H54 (cell line): ENCODE data around the gene IL24.
"Not testable (repeated sequence)": the region's sequence is repeated elsewhere in the genome, so short reads cannot be mapped to it uniquely, and the experiment has no call there.

ENCODE experiments used
- DNase-seq: peaks from one replicate; pipeline ENCODE4 v3.0.0; 2011; ENCODE audit warnings: low spot score, mixed read lengths; ENCODE audit not compliant: insufficient read length
- FAIRE-seq: peaks from 3 replicates; lab custom pipeline; 2011; peaks lifted over from hg19 to GRCh38; lab: Jason Lieb, UNC
- POLR2A ChIP-seq: IDR thresholded peaks from 2 replicates; pipeline ENCODE4 v1.6.1; 2011; ENCODE audit warnings: low read depth, mild to moderate bottlenecking, low read length

IL24 gene

GRCh38 chr1:206918076-206918475 is 20.8 kb downstream of the IL24 start:
- DNase-seq (no peak), FAIRE-seq (no peak)
- TF ChIP-seq POLR2A: no peak

DNA sequence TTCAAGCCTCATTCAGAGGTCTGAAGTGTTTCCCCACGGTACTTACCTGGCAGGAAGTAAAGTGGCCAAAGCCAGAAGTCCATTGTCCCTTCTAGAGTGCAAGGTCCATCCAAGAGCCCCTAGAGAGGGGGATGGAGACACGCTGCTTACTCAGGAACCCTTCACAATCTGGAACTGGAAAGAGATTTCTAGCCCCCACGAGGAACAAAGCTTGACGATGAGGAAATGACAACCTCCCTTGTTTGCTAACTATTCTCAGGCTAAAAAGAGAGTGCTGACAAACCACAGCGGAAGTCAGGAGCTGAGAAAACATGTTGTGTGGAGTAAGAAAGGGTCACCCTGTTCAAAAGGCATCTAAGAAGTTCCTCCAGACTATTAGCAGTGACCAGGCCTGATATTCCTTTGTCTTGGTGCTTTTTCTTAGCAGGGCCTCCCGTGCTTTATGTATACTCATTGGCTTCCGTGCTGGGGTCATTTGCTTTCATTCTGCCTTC is 24.6 kb downstream of the IL24 start, which contains the start of gene FCMR:
FCMR (minus strand) TSS at position 170 of the 494 bp plus-strand sequence; CDS start at position 83, 87 bp downstream.
- no peak for FAIRE-seq
- DNase-seq: no peak
- TF ChIP-seq POLR2A: no peak

GRCh38 chr1:206922524-206922923 is 25.3 kb downstream of the IL24 start:
- FAIRE-seq (no peak), DNase-seq (no peak)
- TF ChIP-seq POLR2A: no peak

- DNase-seq (no peak), FAIRE-seq (no peak)
Observed at GRCh38 chr1:206923009-206923960, 26.0 kb downstream of the IL24 start.

GRCh38 chr1:206923961-206924557 is 26.8 kb downstream of the IL24 start:
- FAIRE-seq, DNase-seq: not testable (repeated sequence)

More at GRCh38 chr1:206923009-206923960, 26.0 kb downstream of the IL24 start:
- TF ChIP-seq POLR2A: no peak

DNA sequence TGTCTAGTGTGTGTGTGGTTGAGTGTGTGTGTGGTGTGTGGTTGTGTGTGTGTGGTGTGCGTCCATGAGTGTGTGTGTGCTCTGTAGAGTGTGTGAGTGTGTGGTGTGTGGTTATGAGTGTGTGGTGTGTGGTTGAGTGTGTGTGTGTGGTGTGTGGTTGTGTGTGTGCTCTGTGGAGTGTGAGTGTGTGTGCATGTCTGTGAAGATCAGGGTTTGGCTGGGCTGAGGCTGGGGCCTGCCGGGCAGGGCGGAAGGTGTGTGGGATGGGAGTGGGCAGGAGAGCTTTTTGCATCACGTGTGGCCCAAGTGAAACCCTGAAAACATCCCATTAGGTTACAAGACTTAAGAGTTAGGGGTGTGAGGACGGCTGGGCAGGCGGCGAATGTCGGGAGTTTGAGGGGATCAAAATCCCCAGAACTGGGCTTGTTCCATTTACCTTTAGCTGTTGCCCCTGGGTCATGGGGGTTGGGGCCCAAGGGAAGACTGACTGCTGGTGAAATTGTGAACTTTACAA is 27.4 kb downstream of the IL24 start:
- no peak for FAIRE-seq
- no peak for DNase-seq
- no peak for TF ChIP-seq POLR2A

- FAIRE-seq: no peak
- DNase-seq: no peak
- TF ChIP-seq POLR2A: no peak
Observed at GRCh38 chr1:206925106-206925736, 28.0 kb downstream of the IL24 start.

DNA sequence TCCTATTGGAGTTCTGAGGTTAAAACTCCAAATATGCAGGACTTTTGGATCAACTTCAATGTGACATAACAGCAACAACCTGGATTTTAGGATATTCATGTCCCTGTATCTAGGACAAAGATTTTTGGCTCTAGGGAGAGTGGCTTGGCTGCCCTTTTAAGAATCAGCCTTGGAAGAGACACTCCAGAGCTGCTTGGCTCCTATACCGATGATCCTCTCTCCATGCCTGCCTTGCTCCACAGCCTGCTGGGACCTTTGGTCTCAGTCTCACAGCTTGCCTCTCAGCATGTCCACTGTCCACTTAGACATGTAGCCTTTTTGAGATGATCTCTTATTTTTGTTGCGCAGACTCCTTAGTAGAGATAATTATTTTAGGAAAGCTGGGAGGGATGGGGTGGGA is 29.0 kb downstream of the IL24 start:
- FAIRE-seq: no peak
- no peak for DNase-seq
- TF ChIP-seq POLR2A: no peak

- DNase-seq (no peak), FAIRE-seq (no peak)
- no peak for TF ChIP-seq POLR2A
Observed at GRCh38 chr1:206929524-206929923, 32.3 kb downstream of the IL24 start.

DNA sequence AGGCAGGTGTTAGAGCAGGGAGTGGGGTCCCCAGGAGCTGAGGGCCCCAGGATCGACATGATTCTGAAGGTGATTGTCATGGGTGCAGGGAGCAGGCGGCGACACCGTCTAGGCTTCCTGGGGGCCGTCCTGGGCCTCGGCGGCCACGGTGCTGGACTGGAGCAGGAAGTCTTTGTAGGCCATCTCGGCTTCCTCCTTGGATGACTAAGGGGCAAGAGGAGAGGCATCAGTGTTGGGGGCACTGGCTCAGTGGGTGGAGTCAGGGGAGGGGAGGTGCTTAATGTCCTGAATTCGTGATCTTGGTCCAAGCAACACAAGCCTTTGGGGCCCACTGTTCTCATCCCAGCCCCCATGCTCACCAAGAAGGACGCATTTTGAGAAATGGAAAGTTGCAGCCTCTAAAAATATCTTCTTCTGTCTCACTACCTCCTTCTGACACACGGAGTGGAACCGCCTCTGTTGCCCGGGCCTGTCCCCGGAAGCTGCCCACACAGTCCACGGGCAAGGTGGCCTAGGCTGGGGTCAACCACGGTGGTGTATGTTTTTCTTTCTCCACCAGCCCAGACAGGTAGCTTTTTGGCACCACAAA is 33.1 kb downstream of the IL24 start:
- no peak for DNase-seq

DNA sequence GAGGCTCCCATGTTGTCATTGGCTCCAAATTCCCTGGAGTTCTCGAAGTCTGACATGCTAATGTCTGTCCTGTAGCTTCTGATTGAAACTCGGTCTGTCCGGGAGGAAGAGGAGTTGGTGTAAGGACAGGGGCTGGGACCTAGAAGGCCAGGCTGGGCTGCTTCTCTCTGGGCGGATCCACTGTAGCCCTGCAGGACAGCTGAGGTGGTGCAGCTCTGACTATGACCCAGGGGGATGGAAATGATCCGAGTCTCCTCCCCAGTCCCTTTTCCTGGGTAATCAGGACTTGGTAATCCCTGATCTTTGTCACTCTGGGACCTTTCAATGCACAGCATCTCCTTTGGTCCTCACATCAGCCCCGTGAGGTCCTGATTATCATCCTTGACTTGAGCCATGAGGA is 34.5 kb downstream of the IL24 start:
- no peak for TF ChIP-seq POLR2A
- FAIRE-seq (no peak), DNase-seq (no peak)

More for the DNA sequence above, 33.1 kb downstream of the IL24 start:
- TF ChIP-seq POLR2A: no peak
- no peak for FAIRE-seq

DNA sequence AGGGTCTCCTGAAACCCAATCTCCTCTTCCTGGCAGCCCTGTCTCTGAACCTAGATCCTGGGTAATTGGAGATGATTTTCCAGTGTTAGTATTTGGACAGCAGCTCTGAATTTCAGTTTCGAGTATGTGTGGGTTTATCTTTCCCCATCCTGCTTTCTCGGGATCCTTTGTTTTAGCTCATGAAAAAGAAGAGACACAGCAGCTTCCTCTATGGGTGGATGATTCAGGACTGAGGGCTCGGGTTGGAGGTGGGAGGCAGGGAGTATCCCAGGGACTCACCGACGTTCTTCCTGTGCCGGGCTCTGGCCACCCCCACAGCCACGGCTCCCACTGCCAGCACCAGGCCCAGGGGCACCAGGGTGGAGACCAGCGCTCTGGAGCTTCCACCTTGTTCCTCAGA is 34.9 kb downstream of the IL24 start:
- FAIRE-seq: no peak

DNA sequence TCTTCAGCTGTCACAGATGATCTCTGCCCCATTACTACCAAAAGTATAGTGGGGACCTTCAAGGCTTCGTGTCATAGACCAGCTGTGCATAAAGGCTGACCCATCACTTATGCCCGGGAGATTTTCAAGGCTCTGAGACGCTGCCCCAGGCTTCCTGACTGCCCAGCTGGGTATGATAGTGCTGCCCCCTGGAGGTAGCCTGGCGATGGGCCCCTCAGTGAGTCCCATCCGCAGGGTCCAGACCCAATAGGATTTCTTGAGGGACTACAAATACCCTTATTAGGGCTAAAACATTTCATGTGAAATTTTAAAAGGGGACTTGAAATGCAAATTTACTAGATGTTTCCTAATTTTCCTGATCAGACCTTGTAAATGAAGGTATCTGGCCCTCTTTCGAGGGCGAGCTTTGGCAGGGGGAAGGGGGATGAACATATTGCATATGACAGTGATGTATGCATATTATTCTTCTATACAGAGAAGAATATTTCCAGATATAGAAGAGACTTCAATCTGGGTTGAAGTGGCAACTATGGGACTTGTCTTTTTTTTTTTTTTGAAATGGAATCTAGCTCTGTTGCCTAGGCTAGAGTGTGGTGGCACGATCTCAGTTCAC is 36.2 kb downstream of the IL24 start:
- DNase-seq (peak; percentile 32), FAIRE-seq (no peak)

More for the DNA sequence above, 34.9 kb downstream of the IL24 start:
- no peak for TF ChIP-seq POLR2A
- DNase-seq: no peak

More for the DNA sequence above, 36.2 kb downstream of the IL24 start:
- TF ChIP-seq POLR2A: no peak
